ENCODE results near the gene ZSCAN5B. TPM values are rescaled to one million over a fixed set of nuclear protein-coding genes. Genes with fewer than 3 reads are reported as not detected.
"Not testable (repeated sequence)": the region's sequence is repeated elsewhere in the genome, so short reads cannot be mapped to it uniquely, and the experiment has no call there.

ZSCAN5B gene
- total RNA-seq (ENCODE audit: insufficient read depth, low replicate concordance) = 7.2 TPM

- DNase-seq (ENCODE audit: low spot score) = not testable (repeated sequence)
These were observed at the start of gene ZSCAN5B for GRCh38 chr19:56197646-56198045. ZSCAN5B (minus strand) TSS chr19:56197783; CDS start chr19:56193052, 4,731 bp downstream.

- not testable (repeated sequence) for DNase-seq (ENCODE audit: low spot score)
These were observed 48.2 kb upstream of the ZSCAN5B start for GRCh38 chr19:56245764-56246163.

GRCh38 chr19:56245121-56245740, 47.6 kb upstream of the ZSCAN5B start:
- DNase-seq (ENCODE audit: low spot score) = no peak

- DNase-seq (ENCODE audit: low spot score) = no peak
These were observed 25.9 kb upstream of the ZSCAN5B start for GRCh38 chr19:56223481-56223880.

GRCh38 chr19:56222901-56223300, 25.3 kb upstream of the ZSCAN5B start:
- no peak for DNase-seq (ENCODE audit: low spot score)

- no peak for DNase-seq (ENCODE audit: low spot score)
These were observed 24.3 kb upstream of the ZSCAN5B start for GRCh38 chr19:56221851-56222250.

GRCh38 chr19:56221442-56221841, 23.9 kb upstream of the ZSCAN5B start:
- peak; percentile 12 for DNase-seq (ENCODE audit: low spot score)

GRCh38 chr19:56218961-56219360, 21.4 kb upstream of the ZSCAN5B start:
- no peak for DNase-seq (ENCODE audit: low spot score)

- peak; percentile 41 for DNase-seq (ENCODE audit: low spot score)
These were observed 19.7 kb upstream of the ZSCAN5B start for GRCh38 chr19:56217039-56217949.

- DNase-seq (ENCODE audit: low spot score) = no peak
These were observed 14.1 kb upstream of the ZSCAN5B start for GRCh38 chr19:56211718-56212117.

- not testable (repeated sequence) for DNase-seq (ENCODE audit: low spot score)
These were observed 12.5 kb upstream of the ZSCAN5B start for GRCh38 chr19:56210036-56210435.

- DNase-seq (ENCODE audit: low spot score) = no peak
These were observed 11.5 kb upstream of the ZSCAN5B start for GRCh38 chr19:56209091-56209490.

GRCh38 chr19:56207581-56207980, 10.0 kb upstream of the ZSCAN5B start:
- DNase-seq (ENCODE audit: low spot score) = not testable (repeated sequence)

- DNase-seq (ENCODE audit: low spot score) = no peak
These were observed 4.4 kb upstream of the ZSCAN5B start, which contains the start of gene ZSCAN5C for GRCh38 chr19:56201973-56202372. ZSCAN5C (plus strand) TSS chr19:56202273; CDS start chr19:56205914, 3,641 bp downstream.

- no peak for DNase-seq (ENCODE audit: low spot score)
These were observed 2.1 kb upstream of the ZSCAN5B start for GRCh38 chr19:56199687-56200086.

GRCh38 chr19:56193981-56194640, 3.5 kb downstream of the ZSCAN5B start:
- no peak for DNase-seq (ENCODE audit: low spot score)

GRCh38 chr19:56191711-56192110, 5.9 kb downstream of the ZSCAN5B start:
- no peak for DNase-seq (ENCODE audit: low spot score)

- DNase-seq (ENCODE audit: low spot score) = no peak
These were observed 6.5 kb downstream of the ZSCAN5B start for GRCh38 chr19:56191115-56191514.

GRCh38 chr19:56189785-56190184, 7.8 kb downstream of the ZSCAN5B start:
- DNase-seq (ENCODE audit: low spot score) = no peak

- no peak for DNase-seq (ENCODE audit: low spot score)
These were observed 19.9 kb downstream of the ZSCAN5B start for GRCh38 chr19:56177564-56178243.

- DNase-seq (ENCODE audit: low spot score) = no peak
These were observed 20.7 kb downstream of the ZSCAN5B start for GRCh38 chr19:56176881-56177280.

All from umbilical cord (tissue), 2 donors.